ENCODE results near the gene MSH3.

- TF ChIP-seq PRDM10 (tag by site-specific recombination; IDR thresholded peaks at IDR 0.05) (no peak), ZXDB (tag by site-specific recombination; IDR thresholded peaks at IDR 0.05) (no peak), ZSCAN16 (tag by site-specific recombination; IDR thresholded peaks at IDR 0.05) (no peak), CTCF (tag by site-specific recombination; IDR thresholded peaks at IDR 0.05) (no peak), ZNF704 (tag by site-specific recombination; IDR thresholded peaks at IDR 0.05) (no peak), SP3 (tag by site-specific recombination; IDR thresholded peaks at IDR 0.05) (no peak), ZNF280C (tag by site-specific recombination; IDR thresholded peaks at IDR 0.05) (no peak)
Measured at GRCh38 chr5:80834710-80835109, 180.3 kb downstream of the MSH3 start.

All from HEK293 (cell line).